HG03354 (cell line): Measurements from ENCODE around the gene FBXW9.
A peak's percentile ranks its signal among the peaks of the same experiment; 100 is the strongest.
"Not testable (repeated sequence)": the region's sequence is repeated elsewhere in the genome, so short reads cannot be mapped to it uniquely, and the experiment has no call there.

ENCODE experiments used
- ATAC-seq: cut with Tn5 transposase; IDR thresholded peaks from one replicate; pipeline ENCODE4 v1.9.1; 2021; ENCODE audit warnings: mild to moderate bottlenecking; ENCODE audit not compliant: unreplicated experiment, poor library complexity, severe bottlenecking

Gene FBXW9

GRCh38 chr19:12696366-12697335 is at the start of gene FBXW9:
TSS of gene FBXW9 (minus strand) at chr19:12696631. CDS start at chr19:12696581, 50 bp downstream.
- peak; percentile 81 for ATAC-seq

DNA sequence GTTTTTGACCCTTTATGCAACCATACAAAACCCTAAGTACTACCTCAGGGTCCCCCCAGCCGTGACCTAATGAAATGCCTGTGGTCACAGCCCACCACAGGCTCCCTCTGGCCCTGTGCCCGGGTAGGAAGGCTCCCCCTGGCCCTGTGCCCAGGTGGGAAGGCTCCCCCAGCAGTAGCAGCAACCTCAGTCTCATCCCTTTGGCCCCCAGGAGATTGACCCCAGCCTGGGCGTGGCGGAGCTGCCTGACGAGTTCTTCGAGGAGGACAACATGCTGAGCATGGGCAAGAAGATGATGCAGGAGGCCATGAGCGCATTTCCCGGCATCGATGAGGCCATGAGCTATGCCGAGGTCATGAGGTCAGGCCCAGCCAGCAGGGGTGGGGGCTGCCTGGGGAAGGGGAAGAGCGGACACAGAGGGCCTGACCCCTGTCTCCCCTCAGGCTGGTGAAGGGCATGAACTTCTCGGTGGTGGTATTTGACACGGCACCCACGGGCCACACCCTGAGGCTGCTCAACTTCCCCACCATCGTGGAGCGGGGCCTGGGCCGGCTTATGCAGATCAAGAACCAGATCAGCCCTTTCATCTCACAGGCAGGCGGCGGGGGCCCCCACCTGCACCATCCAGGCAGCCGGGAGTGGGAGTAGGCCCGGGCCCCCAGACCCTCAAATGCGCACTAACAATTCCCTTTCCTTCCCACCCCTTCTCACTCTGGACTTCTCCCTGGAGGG is 48.9 kb upstream of the FBXW9 start:
- no peak for ATAC-seq

- ATAC-seq: no peak
Observed at GRCh38 chr19:12737835-12738351, 41.5 kb upstream of the FBXW9 start.

DNA sequence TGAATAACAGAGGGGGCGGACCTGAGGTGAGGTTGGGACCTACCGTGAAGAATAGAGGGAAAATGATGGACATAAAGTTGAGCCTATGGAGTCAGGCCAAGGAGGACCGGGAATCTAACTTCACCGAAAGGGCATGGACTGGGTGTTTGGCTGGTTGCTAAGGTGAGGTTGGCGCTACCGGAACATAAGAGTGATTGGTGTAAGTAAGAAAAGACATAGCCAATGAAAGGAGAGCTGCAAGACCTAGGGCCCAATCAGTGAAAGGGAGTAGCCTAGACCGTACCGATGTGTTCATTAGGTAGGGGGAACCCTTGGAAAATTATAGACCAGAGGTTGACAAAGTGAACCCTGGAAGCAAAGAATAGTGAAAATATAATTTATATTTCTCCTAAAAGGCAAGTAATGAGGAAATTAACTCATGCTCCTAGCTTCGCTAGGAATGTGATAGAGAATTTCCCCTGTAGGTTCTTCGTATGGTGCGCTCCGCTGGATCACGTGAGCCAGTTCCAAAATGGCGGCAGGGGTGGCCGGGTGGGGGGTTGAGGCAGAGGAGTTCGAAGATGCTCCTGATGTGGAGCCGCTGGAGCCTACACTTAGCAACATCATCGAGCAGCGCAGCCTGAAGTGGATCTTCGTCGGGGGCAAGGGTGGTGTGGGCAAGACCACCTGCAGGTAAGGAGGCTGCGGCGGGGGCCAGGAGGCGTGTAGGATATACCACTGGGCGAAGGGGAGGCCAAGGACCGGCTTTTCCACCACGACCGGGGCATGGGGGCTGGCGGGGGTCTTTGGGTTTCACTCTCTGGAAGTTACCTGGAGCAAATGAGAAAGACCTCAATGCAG is 40.8 kb upstream of the FBXW9 start, which contains the start of gene GET3:
Gene GET3 (plus strand): TSS at position 503 of the 840 bp plus-strand sequence. CDS start 9 bp downstream, at position 512.
- ATAC-seq: peak; percentile 78

DNA sequence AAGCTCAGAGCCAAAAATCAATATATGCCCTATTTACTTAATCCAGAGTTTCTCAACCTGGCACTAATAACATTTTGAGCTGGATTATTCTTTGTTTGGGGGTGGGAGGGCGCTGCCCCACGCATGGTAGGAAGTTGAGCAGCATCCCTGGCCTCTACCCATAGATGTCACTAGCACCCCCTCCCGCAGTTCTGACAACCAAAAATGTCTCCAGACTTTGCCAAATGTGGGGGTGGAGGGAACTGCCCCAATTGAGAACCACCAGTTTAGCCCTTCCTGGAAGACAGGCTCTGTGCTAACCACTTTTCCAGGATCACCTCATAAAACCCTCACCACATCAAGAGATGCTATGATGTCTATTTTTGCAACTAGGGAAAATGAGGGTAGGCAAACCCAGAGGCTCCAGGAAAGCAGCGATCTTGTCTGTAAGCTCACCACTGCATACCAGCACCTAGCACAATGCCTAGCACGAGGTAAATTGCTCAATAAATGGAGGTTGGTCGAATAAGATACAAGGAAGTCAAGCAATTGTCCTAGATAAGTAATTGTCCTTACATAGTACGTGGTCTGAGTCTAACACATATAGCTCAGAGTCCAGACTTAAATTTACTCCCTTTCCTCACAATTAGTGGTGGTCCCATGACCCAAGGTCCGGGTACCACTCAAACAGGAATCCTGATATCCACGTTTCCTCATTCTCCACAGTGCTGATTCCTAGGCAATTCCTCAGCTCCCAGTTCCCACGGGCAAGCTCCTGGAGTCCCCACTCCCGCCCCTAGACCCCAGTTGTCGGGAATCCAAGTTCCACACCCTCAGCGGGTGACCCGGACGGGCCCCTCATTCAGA is 37.2 kb upstream of the FBXW9 start:
- no peak for ATAC-seq

DNA sequence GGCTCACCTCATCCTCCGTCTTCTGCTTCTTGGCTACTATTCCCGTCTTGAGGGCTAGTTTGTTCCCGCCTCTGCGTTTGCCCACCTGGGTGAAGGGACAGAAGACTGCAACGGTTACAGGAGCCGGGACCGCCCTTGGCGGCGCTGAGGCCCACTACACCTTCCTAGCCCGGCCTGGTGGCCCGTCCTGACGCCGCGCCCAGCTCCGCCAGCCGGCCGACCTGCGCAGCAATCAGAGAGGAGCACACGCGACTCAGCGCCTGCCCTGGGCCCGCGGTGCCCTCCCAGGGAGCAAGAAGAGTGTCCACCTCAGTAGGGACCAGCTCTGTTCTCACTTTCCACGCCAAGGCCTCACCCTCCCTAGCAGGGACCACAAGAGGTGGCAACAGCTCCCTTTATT is 34.9 kb upstream of the FBXW9 start:
- ATAC-seq: no peak

DNA sequence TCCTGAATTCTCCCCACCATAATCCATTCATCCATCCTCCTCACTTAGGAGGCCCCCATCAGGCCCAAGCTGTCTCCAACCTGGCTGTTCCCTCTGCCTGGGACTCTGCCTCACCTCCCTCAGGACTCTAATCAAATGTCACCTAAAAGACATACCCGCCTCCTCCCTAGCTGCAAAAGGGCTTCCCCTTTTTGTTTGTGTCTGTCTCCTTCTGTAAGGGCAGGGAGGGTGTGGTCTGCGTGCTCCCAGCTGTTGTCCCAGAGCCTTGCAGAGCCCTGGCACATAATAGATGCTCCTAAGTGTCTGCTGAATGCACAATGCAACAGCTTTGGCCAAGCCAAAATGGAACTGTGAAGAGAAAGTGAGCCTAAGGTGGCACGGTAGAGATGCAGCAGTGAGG is 33.6 kb upstream of the FBXW9 start:
- no peak for ATAC-seq

GRCh38 chr19:12727745-12728433 is 31.5 kb upstream of the FBXW9 start:
- no peak for ATAC-seq

DNA sequence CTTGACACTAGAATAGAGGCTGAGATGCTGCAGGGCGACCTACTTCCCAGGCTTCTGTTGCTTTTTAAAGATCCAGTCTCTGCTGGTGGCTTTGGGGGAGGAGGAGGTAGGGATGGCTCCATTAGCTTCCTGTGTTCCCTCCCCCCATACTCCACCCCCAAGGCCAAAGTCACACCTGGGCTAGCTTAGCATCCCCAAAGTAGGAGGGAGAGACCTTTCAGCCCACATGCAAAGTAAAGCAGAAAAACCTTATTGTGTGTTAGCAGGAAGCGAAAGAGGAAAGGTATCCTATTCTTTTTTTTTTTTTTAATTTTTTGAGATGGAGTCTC is 30.5 kb upstream of the FBXW9 start:
- ATAC-seq: no peak

DNA sequence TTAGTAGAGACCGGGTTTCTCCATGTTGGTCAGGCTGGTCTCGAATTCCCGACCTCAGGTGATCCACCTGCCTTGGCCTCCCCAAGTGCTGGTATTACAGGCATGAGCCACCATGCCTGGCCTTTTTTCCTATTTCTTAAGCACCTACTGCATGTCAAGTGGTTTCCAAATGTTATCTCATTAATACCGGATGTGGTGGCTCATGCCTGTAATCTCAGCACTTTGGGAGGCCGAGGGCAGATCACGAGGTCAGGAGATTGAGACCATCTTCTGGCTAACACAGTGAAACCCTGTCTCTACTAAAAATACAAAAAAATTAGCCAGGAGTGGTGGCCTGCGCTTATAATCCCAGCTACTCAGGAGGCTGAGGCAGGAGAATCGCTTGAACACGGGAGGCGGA is 29.2 kb upstream of the FBXW9 start:
- ATAC-seq: not testable (repeated sequence)

DNA sequence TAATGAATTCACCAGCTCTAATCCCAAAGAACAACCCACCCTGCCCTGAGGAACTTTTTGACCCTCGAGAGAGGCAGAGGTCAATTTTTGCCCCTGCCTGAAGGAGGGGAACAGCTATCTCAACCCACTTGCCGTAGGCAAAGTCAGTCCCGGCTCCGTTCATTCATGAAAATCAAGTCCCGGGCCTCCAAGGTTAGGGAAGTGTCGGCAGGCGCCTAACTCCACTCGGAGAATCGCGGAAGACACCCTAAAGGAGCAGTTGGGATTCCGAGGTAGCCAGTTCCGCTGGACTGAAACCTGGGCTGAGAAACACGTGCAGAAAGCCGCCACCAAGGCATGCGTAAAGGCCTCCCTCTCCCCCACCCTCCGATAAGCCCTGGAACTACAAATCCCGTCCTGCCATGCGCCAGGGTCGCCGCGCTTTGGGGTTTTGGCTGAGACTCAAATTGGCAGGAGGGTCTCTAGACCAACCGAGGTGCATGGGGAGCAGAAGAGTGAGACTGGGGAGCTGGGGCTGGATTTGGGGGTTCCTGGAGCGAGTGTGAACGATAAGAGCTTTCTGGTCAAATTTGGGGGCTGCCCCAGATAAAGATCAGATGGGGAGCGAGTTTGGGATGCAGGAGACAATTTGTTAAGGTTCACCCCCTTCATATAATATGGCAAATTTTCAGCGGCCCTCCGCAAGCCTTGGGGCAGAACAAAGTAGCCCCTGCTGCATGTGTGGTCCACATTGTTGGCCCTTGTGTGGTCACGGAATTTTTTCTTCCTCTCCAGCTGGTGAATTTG is 27.4 kb upstream of the FBXW9 start, which contains the start of gene TNPO2:
Gene TNPO2 (minus strand): TSS at position 292 of the 786 bp plus-strand sequence. CDS start 2,955 bp downstream, outside the sequence.
- no peak for ATAC-seq

DNA sequence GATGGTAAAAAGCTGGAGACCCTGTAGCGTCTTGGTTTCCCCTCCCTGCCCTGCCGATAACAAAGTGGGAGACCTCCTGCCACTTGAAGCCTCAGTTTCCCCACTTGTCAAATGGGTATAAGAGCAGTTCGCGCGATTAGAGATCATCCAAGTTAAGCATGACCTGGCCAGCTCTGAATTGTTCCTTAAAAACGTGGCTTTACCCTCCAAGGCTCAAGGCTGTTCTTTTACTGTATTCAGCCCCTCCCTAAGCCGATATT is 26.9 kb upstream of the FBXW9 start:
- no peak for ATAC-seq

DNA sequence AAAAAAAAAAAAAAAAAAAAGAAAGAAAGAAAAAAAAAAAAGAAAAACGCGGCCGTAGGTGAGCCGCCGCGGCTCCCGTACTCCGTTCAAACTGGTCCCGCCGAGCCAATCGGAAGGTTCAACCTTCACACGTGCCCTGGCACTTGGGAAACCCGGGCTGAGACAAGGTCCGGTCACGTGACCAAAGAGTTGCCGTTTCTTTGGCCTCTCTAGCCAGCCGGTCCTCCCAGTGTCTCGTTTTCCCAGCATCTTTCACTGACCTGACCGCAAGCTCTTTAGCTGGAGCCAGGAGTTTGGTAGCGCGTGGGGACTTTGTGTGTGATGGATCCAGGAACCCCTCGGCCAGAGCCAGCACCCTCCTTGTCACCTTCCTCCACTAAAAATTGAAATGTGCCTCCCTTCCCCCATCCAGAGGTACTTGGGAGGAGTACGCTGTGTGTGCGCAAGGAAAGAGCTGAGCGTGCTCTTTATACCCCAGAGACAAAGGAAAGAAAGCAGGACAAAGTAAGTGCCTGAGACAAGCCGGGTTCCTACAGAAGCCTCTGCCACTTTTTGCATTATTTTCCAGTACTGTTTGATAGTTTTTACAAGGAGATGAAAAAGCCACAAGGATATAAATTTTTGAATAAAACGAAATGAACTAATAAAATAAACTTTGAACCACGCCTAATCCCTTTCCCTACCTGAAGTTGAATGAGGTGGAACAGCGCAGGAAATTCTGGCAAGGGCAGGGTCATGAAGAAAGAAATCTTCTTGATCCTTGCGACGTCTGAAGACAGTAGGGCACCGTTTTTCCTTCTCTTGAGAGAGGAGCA is 26.3 kb upstream of the FBXW9 start:
- ATAC-seq: peak; percentile 79

GRCh38 chr19:12721656-12722565 is 25.5 kb upstream of the FBXW9 start:
- peak; percentile 39 for ATAC-seq

GRCh38 chr19:12720851-12721655 is 24.6 kb upstream of the FBXW9 start:
- ATAC-seq: no peak
